ENCODE measurements around the gene CNN2. TPM values are rescaled to one million over a fixed set of nuclear protein-coding genes. Genes with fewer than 3 reads are reported as not detected.

Gene CNN2
- total RNA-seq, 2 donors from 2014 or later: 30.7 to 42.5 TPM

DNA sequence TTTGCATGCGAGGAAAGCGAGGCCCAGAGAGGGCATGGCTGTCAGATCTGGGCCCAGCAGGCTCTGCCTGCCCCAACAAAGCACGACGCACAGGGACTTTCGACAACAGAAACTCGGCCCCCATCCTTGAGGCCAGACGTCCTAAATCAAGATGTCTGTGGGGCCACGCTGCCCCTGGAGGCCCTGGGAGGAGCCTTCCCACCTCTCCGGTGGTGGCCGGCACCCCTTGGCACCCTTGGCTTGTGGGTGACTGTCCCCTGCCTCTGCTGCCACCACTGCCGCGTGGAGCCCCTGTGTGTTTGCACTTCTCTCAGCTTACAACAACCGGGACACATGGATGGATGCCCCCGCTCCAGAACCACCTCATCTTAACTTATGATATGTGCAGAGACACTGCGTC is 37.9 kb upstream of the CNN2 start:
- no peak for ATAC-seq
- TF ChIP-seq, protein P1, sequence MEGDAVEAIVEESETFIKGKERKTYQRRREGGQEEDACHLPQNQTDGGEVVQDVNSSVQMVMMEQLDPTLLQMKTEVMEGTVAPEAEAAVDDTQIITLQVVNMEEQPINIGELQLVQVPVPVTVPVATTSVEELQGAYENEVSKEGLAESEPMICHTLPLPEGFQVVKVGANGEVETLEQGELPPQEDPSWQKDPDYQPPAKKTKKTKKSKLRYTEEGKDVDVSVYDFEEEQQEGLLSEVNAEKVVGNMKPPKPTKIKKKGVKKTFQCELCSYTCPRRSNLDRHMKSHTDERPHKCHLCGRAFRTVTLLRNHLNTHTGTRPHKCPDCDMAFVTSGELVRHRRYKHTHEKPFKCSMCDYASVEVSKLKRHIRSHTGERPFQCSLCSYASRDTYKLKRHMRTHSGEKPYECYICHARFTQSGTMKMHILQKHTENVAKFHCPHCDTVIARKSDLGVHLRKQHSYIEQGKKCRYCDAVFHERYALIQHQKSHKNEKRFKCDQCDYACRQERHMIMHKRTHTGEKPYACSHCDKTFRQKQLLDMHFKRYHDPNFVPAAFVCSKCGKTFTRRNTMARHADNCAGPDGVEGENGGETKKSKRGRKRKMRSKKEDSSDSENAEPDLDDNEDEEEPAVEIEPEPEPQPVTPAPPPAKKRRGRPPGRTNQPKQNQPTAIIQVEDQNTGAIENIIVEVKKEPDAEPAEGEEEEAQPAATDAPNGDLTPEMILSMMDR (IDR thresholded peaks at IDR 0.05): no peak
- TF ChIP-seq POLR2A (IDR thresholded peaks at IDR 0.05): no peak
- Histone ChIP-seq H3K36me3 (replicated peaks in 1 of 2; ENCODE audit: insufficient read depth in 1 of 2, low read depth in 2 of 2) (no peaks in the 10 kb centered on the region), H3K27me3 (no peaks in the 10 kb centered on the region), H3K27ac (no peak overlapping the region), H3K4me3 (no peak overlapping the region), H3K4me1 (peaks cover 25% of the 10 kb centered on the region), H3K9me3 (no peaks in the 10 kb centered on the region)
- 80 to 100% methylated on average over 3 to 15 of the region's 15 CpGs for WGBS, 2 donors
- intact Hi-C loops (cut with DNase I): loop anchor here (10.0 kb wide), 1 partner anchor 224 kb away; no protein-coding TSS in a partner anchor
- no peak for DNase-seq

DNA sequence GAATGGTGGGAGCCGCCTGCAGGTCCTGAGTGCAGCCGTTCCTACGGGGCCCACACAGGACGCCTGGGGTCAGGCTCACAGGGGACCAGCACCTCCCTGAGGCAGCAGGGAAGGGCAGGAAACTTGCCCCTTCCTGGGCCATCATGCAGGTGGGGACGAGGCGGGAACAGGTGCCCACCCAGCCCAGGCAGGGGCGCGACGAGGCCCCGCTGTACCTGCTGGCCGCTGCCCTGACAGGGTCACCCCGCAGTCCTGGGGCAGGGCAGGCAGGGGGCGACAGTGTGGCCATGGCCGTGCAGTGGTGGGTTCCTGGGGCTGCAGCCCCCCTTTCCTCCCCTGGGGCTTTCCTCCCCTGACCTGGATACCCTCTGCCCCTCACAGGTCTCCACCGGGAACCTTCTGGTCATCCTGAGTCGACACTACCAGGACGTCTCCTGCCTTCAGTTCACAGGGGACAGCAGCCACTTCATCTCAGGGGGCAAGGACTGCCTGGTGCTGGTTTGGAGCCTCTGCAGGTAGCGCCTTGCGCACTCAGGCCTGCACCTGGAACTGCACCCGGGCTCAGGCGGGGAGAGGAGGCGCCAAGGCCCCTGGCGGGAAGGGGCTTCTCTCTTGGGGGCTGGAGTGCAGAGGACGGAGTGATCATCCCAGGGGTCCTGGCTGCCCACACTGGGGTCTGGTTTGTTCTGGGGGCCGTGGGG is 36.9 kb upstream of the CNN2 start:
- WGBS, 2 donors: 70 to 82% methylated on average over 5 to 17 of the region's 25 CpGs
- ATAC-seq (no peak), DNase-seq (peak in 1 of 4 donors; percentile 13)
- intact Hi-C loops (cut with DNase I): loop anchor here (10.0 kb wide), 1 partner anchor 225 kb away; no protein-coding TSS in a partner anchor
- Histone ChIP-seq H3K4me1 (peaks cover 20% of the 10 kb centered on the region), H3K36me3 (replicated peaks in 1 of 2; ENCODE audit: insufficient read depth in 1 of 2, low read depth in 2 of 2) (no peaks in the 10 kb centered on the region), H3K9me3 (no peaks in the 10 kb centered on the region), H3K27ac (peak overlapping the region in 2 of 4 donors; percentile 55 to 57), H3K27me3 (no peaks in the 10 kb centered on the region), H3K4me3 (no peak overlapping the region)
- TF ChIP-seq POLR2A (IDR thresholded peaks at IDR 0.05): no peak
- TF ChIP-seq, protein P1 (IDR thresholded peaks at IDR 0.05): peak in 2 of 7 experiments; percentile 6 to 9

DNA sequence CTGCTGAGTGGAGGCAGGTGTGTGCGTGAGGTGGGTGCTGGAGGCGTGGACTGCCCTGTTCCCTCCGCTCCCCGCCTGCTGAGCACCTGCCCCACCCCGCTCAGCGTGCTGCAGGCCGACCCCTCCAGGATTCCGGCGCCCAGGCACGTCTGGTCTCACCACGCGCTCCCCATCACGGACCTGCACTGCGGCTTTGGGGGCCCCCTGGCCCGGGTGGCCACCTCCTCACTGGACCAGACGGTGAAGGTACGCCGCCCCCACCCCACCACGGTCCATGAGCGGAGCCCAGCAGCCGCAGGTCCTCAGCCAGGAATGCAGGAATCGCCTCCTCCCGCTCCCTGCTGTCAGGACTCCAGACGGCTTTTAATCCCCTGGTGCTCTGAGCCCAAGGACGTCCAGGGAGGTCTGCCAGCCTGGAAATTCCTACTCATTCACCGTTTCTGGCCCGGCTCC is 36.3 kb upstream of the CNN2 start:
- H3K36me3 ChIP-seq (replicated peaks in 1 of 2; ENCODE audit: insufficient read depth in 1 of 2, low read depth in 2 of 2): no peaks in the 10 kb centered on the region
- no peak overlapping the region for H3K4me3 ChIP-seq
- 65% methylated on average over 25 of the region's 27 CpGs; no CpG with 5 or more reads in 1 of the 2 donors for WGBS, 2 donors
- ATAC-seq: peak; percentile 33
- peak overlapping the region in 2 of 4 donors; percentile 55 to 57 for H3K27ac ChIP-seq
- DNase-seq: peak in 2 of 4 donors; percentile 45 to 49
- peaks cover 13% of the 10 kb centered on the region for H3K4me1 ChIP-seq
- intact Hi-C loops (cut with DNase I): no loop called here
- no peaks in the 10 kb centered on the region for H3K9me3 ChIP-seq
- no peaks in the 10 kb centered on the region for H3K27me3 ChIP-seq
- TF ChIP-seq, protein P1 (IDR thresholded peaks at IDR 0.05): no peak
- no peak for TF ChIP-seq POLR2A (IDR thresholded peaks at IDR 0.05)

DNA sequence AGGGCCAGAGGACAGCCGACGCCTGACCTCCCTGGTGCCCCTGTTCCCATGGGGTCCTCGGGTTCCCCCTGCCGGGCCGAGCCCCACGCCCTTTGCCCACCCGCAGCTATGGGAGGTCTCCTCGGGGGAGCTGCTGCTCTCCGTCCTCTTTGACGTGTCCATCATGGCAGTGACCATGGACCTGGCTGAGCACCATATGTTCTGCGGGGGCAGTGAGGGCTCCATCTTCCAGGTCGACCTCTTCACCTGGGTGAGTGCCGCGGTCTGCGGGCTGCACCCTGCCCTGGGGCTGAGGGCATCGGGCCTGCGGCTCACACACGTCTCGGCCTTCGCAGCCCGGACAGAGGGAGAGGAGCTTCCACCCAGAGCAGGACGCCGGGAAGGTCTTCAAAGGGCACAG is 35.7 kb upstream of the CNN2 start:
- no peaks in the 10 kb centered on the region for H3K36me3 ChIP-seq (replicated peaks in 1 of 2; ENCODE audit: insufficient read depth in 1 of 2, low read depth in 2 of 2)
- intact Hi-C loops (cut with DNase I): no loop called here
- TF ChIP-seq, protein P1 (IDR thresholded peaks at IDR 0.05): no peak
- no peak for TF ChIP-seq POLR2A (IDR thresholded peaks at IDR 0.05)
- peak overlapping the region in 2 of 4 donors; percentile 55 to 57 for H3K27ac ChIP-seq
- H3K4me1 ChIP-seq: peaks cover 13% of the 10 kb centered on the region
- H3K27me3 ChIP-seq: peaks cover 0 to under 1% of the 10 kb centered on the region in 2 donors
- DNase-seq (no peak), ATAC-seq (no peak)
- H3K4me3 ChIP-seq: no peak overlapping the region
- H3K9me3 ChIP-seq: no peaks in the 10 kb centered on the region
- WGBS, 2 donors: 79 to 94% methylated on average over 11 to 15 of the region's 23 CpGs

Data from body of pancreas (tissue), 4 donors.